ENCODE data around the gene ASCL5. TPM values are rescaled to one million over a fixed set of nuclear protein-coding genes. Genes with fewer than 3 reads are reported as not detected.

ASCL5 gene
- total and polyA plus RNA-seq, 3 donors from 2014 or later = 0.24 TPM; not detected in 2

GRCh38 chr1:201077116-201077515, 49.9 kb downstream of the ASCL5 start:
- no peak for DNase-seq
- Histone ChIP-seq H3K4me3 (no peak overlapping the region), H3K36me3 (ENCODE audit: low read depth, missing control alignments) (no peaks in the 10 kb centered on the region), H3K4me1 (no peaks in the 10 kb centered on the region), H3K9me3 (no peaks in the 10 kb centered on the region), H3K27ac (no peak overlapping the region), H3K27me3 (no peaks in the 10 kb centered on the region)
- 86 to 90% methylated on average over 7 of the region's 7 CpGs for WGBS, 2 donors
- intact Hi-C loops (cut with DNase I; ENCODE audit: low total_unique reads) = no loop called here
- TF ChIP-seq POLR2A (IDR thresholded peaks at IDR 0.05) (no peak), CTCF (IDR thresholded peaks at IDR 0.05) (no peak)

GRCh38 chr1:201076092-201076491, 50.9 kb downstream of the ASCL5 start:
- no peaks in the 10 kb centered on the region for H3K9me3 ChIP-seq
- 73 to 79% methylated on average over 7 of the region's 7 CpGs for WGBS, 2 donors
- TF ChIP-seq POLR2A (IDR thresholded peaks at IDR 0.05) = no peak
- TF ChIP-seq CTCF (IDR thresholded peaks at IDR 0.05) = no peak
- H3K4me3 ChIP-seq = no peak overlapping the region
- H3K27ac ChIP-seq = no peak overlapping the region
- DNase-seq = no peak
- intact Hi-C loops (cut with DNase I; ENCODE audit: low total_unique reads) = no loop called here
- no peaks in the 10 kb centered on the region for H3K4me1 ChIP-seq
- H3K27me3 ChIP-seq = no peaks in the 10 kb centered on the region
- H3K36me3 ChIP-seq (ENCODE audit: low read depth, missing control alignments) = no peaks in the 10 kb centered on the region

- 88 to 100% methylated on average over 2 to 5 of the region's 5 CpGs for WGBS, 2 donors
- TF ChIP-seq CTCF (IDR thresholded peaks at IDR 0.05) (no peak), POLR2A (IDR thresholded peaks at IDR 0.05) (no peak)
- intact Hi-C loops (cut with DNase I; ENCODE audit: low total_unique reads) = no loop called here
Observed at GRCh38 chr1:201074018-201074417, 53.0 kb downstream of the ASCL5 start.

GRCh38 chr1:201072922-201073321, 54.1 kb downstream of the ASCL5 start:
- DNase-seq = peak; percentile 20
- no peaks in the 10 kb centered on the region for H3K4me1 ChIP-seq
- WGBS, 2 donors = 70 to 84% methylated on average over 5 to 6 of the region's 6 CpGs
- H3K4me3 ChIP-seq = no peak overlapping the region
- no peaks in the 10 kb centered on the region for H3K27me3 ChIP-seq
- H3K27ac ChIP-seq = no peak overlapping the region
- TF ChIP-seq CTCF (IDR thresholded peaks at IDR 0.05) = no peak
- no peak for TF ChIP-seq POLR2A (IDR thresholded peaks at IDR 0.05)
- no peaks in the 10 kb centered on the region for H3K36me3 ChIP-seq (ENCODE audit: low read depth, missing control alignments)
- intact Hi-C loops (cut with DNase I; ENCODE audit: low total_unique reads) = no loop called here
- no peaks in the 10 kb centered on the region for H3K9me3 ChIP-seq

More at GRCh38 chr1:201074018-201074417, 53.0 kb downstream of the ASCL5 start:
- Histone ChIP-seq H3K36me3 (ENCODE audit: low read depth, missing control alignments) (no peaks in the 10 kb centered on the region), H3K9me3 (no peaks in the 10 kb centered on the region), H3K27me3 (no peaks in the 10 kb centered on the region), H3K4me3 (no peak overlapping the region), H3K27ac (no peak overlapping the region), H3K4me1 (no peaks in the 10 kb centered on the region)
- DNase-seq = no peak

GRCh38 chr1:201072149-201072548, 54.8 kb downstream of the ASCL5 start:
- no peaks in the 10 kb centered on the region for H3K9me3 ChIP-seq
- TF ChIP-seq CTCF (IDR thresholded peaks at IDR 0.05) (no peak), POLR2A (IDR thresholded peaks at IDR 0.05) (no peak)
- no peaks in the 10 kb centered on the region for H3K4me1 ChIP-seq
- no peaks in the 10 kb centered on the region for H3K27me3 ChIP-seq
- H3K36me3 ChIP-seq (ENCODE audit: low read depth, missing control alignments) = no peaks in the 10 kb centered on the region
- 81 to 92% methylated on average over 5 of the region's 5 CpGs for WGBS, 2 donors
- H3K27ac ChIP-seq = no peak overlapping the region
- intact Hi-C loops (cut with DNase I; ENCODE audit: low total_unique reads) = no loop called here
- H3K4me3 ChIP-seq = no peak overlapping the region
- no peak for DNase-seq
